ENCODE measurements around the gene MTX1.
A peak's percentile ranks its signal among the peaks of the same experiment; 100 is the strongest.
"Not testable (repeated sequence)": the region's sequence is repeated elsewhere in the genome, so short reads cannot be mapped to it uniquely, and the experiment has no call there.

MTX1 gene

DNA sequence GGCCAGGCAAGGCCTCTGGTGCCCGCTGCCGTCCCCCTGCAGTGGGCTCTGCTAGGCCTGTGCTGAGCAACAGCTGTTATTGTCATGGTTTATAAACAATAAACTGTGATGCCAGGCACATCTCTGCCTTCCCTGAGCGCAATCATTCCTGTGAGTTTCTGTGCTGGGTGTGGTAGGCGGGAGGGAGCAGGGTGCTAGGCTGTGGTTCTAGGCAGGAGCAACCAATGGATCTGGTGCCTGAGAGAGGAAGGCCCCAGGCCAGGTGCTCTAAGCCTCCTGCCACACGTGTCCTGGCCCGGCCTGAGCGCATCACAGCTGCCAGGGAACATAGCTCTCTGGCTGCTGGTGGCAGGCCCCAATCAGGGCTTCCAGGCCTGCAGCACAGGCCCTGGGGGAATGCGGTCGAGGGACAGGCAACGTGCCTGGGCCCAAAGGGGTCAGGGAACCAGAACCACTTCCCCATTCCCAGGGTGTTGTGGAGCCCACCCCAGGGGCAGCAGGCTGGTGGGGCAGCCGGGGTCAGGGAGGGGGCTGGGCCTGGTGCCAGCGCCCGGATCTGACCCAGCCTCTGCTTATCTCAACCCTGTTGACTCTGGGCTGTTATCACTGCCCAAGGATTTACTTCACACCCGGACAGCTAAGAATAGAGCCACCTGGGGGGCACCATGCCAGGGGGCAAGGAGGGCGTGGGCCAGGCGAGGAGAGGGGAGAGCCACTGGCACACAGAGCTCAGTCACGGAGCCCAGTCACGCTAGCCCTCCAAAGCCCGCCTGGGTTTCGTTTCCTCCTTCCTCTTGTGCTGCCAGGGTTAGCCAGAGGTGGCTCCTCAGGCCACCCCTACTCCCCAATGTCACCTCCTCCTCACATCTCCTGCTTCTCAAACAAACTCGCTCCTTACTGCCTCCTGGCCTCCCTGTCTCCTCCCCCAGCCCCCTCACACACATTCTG is 23.4 kb upstream of the MTX1 start:
- H3K4me3 ChIP-seq (ENCODE audit: low read length): no peak overlapping the region
- no peak overlapping the region for H3K9ac ChIP-seq (ENCODE audit: low read depth, low read length)
- no peaks in the 10 kb centered on the region for H3K9me3 ChIP-seq (replicated peaks; ENCODE audit: low read length)

GRCh38 chr1:155185783-155186066 is 22.8 kb upstream of the MTX1 start:
- H3K9me3 ChIP-seq (replicated peaks; ENCODE audit: low read length): no peaks in the 10 kb centered on the region
- no peak overlapping the region for H3K4me2 ChIP-seq (ENCODE audit: low read length)
- H3K4me1 ChIP-seq (ENCODE audit: control insufficient read depth, insufficient read depth, low read length): peaks cover 2% of the 10 kb centered on the region
- no peaks in the 10 kb centered on the region for H3K36me3 ChIP-seq (ENCODE audit: insufficient read depth, low read length)
- H3K9ac ChIP-seq (ENCODE audit: low read depth, low read length): no peak overlapping the region
- no peaks in the 10 kb centered on the region for H3K27me3 ChIP-seq (ENCODE audit: control insufficient read depth, insufficient read depth, low read length)
- H3K4me3 ChIP-seq (ENCODE audit: low read length): no peak overlapping the region

More for the DNA sequence above, 23.4 kb upstream of the MTX1 start:
- Histone ChIP-seq H3K4me2 (ENCODE audit: low read length) (no peak overlapping the region), H3K27me3 (ENCODE audit: control insufficient read depth, insufficient read depth, low read length) (no peaks in the 10 kb centered on the region), H3K4me1 (ENCODE audit: control insufficient read depth, insufficient read depth, low read length) (peaks cover 2% of the 10 kb centered on the region), H3K36me3 (ENCODE audit: insufficient read depth, low read length) (no peaks in the 10 kb centered on the region)

DNA sequence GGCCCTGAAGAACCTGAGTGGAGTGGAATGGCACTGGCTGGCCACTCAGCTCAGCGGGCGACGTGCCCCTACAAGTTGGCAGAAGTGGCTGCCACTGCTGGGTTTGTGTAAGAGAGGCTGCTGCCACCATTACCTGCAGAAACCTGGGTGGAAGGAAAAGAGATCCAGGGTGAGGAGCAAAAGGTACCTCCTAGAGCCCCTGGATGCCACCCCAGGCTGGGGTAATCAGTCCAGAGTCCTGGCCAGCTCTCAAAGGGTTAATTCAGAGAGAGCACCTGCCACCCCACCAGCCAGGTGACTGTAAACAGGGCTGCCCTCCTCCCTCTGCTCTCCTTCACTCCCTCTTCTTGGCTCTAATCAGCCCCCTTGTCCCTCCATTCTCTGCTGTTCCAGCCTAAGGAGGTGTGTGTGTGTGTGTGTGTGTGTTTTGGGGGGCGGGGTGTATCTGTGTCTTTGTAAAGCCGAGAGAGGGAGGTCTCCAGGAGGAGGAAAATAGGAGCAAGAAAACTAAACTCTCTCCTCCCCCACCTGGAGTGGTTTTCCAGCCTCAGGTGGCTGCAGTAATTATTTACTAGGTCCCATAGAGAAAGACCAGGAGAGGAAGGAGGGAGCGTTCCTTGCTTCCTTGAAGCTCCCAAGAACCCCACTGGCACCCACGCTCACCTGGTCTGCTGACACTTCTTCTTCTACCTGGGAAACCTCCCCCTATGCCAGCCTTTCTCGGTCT is 22.3 kb upstream of the MTX1 start:
- Histone ChIP-seq H3K4me2 (ENCODE audit: low read length) (no peak overlapping the region), H3K36me3 (ENCODE audit: insufficient read depth, low read length) (no peaks in the 10 kb centered on the region), H3K4me3 (ENCODE audit: low read length) (no peak overlapping the region), H3K4me1 (ENCODE audit: control insufficient read depth, insufficient read depth, low read length) (peaks cover 2% of the 10 kb centered on the region), H3K9ac (ENCODE audit: low read depth, low read length) (no peak overlapping the region), H3K27me3 (ENCODE audit: control insufficient read depth, insufficient read depth, low read length) (no peaks in the 10 kb centered on the region), H3K9me3 (replicated peaks; ENCODE audit: low read length) (no peaks in the 10 kb centered on the region)

DNA sequence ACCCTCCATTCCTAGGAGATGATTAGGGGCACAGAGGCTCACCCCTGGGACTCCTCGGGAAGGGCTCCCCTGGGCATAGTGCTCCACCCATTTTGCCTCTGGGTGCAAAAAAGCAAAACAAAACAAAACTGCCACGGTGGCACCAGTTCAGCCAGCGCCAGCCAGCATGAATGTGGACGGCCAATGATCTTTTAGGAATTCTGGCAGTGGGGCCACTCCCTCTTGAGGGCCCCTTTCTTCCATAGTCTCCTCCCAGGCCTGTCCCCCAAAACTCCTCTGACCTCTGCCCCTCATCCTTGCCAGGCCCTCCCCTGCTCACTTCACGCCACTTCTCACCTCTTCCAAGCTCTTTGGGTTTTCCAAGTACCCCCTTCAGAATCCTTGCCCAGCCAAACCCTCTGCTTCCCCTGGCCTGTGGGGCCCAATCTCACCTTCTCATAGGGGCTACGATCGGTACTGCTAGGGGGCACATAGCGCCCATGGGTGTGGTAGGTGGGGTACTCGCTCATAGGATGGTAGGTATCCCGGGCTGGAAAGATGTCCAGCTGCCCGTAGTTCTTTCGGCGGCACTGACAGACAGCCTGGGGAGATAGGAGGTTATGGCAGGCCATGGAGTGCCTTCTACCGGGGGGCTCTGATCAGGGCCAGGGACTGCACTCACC is 21.6 kb upstream of the MTX1 start:
- no peaks in the 10 kb centered on the region for H3K27me3 ChIP-seq (ENCODE audit: control insufficient read depth, insufficient read depth, low read length)
- H3K36me3 ChIP-seq (ENCODE audit: insufficient read depth, low read length): no peaks in the 10 kb centered on the region
- no peak overlapping the region for H3K9ac ChIP-seq (ENCODE audit: low read depth, low read length)
- no peaks in the 10 kb centered on the region for H3K9me3 ChIP-seq (replicated peaks; ENCODE audit: low read length)
- H3K4me1 ChIP-seq (ENCODE audit: control insufficient read depth, insufficient read depth, low read length): peaks cover 2% of the 10 kb centered on the region
- no peak overlapping the region for H3K4me2 ChIP-seq (ENCODE audit: low read length)
- no peak overlapping the region for H3K4me3 ChIP-seq (ENCODE audit: low read length)

DNA sequence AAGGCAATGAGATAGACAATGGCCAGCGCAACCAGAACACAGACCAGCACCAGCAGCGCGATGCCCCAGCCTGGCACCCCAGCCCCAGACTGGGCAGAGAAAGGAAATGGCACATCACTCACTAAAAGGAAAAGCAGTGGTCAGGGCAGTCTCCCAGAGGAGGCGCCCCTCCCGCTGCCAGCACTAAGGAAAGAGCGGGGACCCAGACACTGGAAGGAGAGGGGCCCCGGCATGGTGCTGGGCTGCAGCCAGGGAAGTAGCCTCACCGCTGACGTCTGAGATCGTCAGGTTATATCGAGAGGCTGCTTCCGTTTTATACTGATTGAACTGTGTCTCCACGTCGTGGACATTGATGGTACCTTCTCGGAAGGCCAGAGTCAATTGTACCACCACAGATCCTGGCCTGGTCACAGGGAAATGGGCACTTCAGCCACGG is 21.0 kb upstream of the MTX1 start:
- H3K27me3 ChIP-seq (ENCODE audit: control insufficient read depth, insufficient read depth, low read length): no peaks in the 10 kb centered on the region
- no peaks in the 10 kb centered on the region for H3K36me3 ChIP-seq (ENCODE audit: insufficient read depth, low read length)
- no peak overlapping the region for H3K4me3 ChIP-seq (ENCODE audit: low read length)
- H3K4me2 ChIP-seq (ENCODE audit: low read length): no peak overlapping the region
- no peaks in the 10 kb centered on the region for H3K9me3 ChIP-seq (replicated peaks; ENCODE audit: low read length)
- H3K4me1 ChIP-seq (ENCODE audit: control insufficient read depth, insufficient read depth, low read length): peaks cover 2% of the 10 kb centered on the region
- no peak overlapping the region for H3K9ac ChIP-seq (ENCODE audit: low read depth, low read length)

GRCh38 chr1:155188268-155188667 is 20.2 kb upstream of the MTX1 start:
- Histone ChIP-seq H3K4me1 (ENCODE audit: control insufficient read depth, insufficient read depth, low read length) (peaks cover 7% of the 10 kb centered on the region), H3K4me2 (ENCODE audit: low read length) (no peak overlapping the region), H3K27me3 (ENCODE audit: control insufficient read depth, insufficient read depth, low read length) (no peaks in the 10 kb centered on the region), H3K4me3 (ENCODE audit: low read length) (no peak overlapping the region), H3K9me3 (replicated peaks; ENCODE audit: low read length) (no peaks in the 10 kb centered on the region), H3K36me3 (ENCODE audit: insufficient read depth, low read length) (no peaks in the 10 kb centered on the region), H3K9ac (ENCODE audit: low read depth, low read length) (no peak overlapping the region)

DNA sequence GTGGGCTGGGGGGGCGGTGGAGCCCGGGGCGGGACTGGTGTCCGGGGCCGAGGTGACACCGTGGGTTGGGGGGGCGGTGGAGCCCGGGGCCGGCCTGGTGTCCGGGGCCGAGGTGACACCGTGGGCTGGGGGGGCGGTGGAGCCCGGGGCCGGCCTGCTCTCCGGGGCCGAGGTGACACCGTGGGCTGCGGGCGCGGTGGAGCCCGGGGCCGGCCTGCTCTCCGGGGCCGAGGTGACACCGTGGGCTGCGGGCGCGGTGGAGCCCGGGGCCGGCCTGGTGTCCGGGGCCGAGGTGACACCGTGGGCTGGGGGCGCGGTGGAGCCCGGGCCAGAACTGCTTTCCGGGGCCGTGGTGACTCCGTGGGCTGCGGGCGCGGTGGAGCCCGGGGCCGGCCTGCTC is 18.6 kb upstream of the MTX1 start:
- not testable (repeated sequence) for H3K36me3 ChIP-seq (ENCODE audit: insufficient read depth, low read length)

GRCh38 chr1:155191904-155192303 is 16.6 kb upstream of the MTX1 start:
- Histone ChIP-seq H3K36me3 (ENCODE audit: insufficient read depth, low read length) (no peaks in the 10 kb centered on the region), H3K9ac (ENCODE audit: low read depth, low read length) (no peak overlapping the region), H3K4me2 (ENCODE audit: low read length) (no peak overlapping the region), H3K27me3 (ENCODE audit: control insufficient read depth, insufficient read depth, low read length) (no peaks in the 10 kb centered on the region), H3K4me3 (ENCODE audit: low read length) (no peak overlapping the region), H3K4me1 (ENCODE audit: control insufficient read depth, insufficient read depth, low read length) (peaks cover 28% of the 10 kb centered on the region), H3K9me3 (replicated peaks; ENCODE audit: low read length) (no peaks in the 10 kb centered on the region)

More for the DNA sequence above, 18.6 kb upstream of the MTX1 start:
- not testable (repeated sequence) for H3K9me3 ChIP-seq (replicated peaks; ENCODE audit: low read length); H3K4me2 ChIP-seq (ENCODE audit: low read length); H3K9ac ChIP-seq (ENCODE audit: low read depth, low read length); H3K27me3 ChIP-seq (ENCODE audit: control insufficient read depth, insufficient read depth, low read length); H3K4me3 ChIP-seq (ENCODE audit: low read length)
- peaks cover 19% of the 10 kb centered on the region for H3K4me1 ChIP-seq (ENCODE audit: control insufficient read depth, insufficient read depth, low read length)

GRCh38 chr1:155192346-155193274 is 15.9 kb upstream of the MTX1 start:
- peak overlapping the region; percentile 96 for H3K4me2 ChIP-seq (ENCODE audit: low read length)
- no peaks in the 10 kb centered on the region for H3K9me3 ChIP-seq (replicated peaks; ENCODE audit: low read length)
- H3K4me1 ChIP-seq (ENCODE audit: control insufficient read depth, insufficient read depth, low read length): peaks cover 28% of the 10 kb centered on the region
- H3K27me3 ChIP-seq (ENCODE audit: control insufficient read depth, insufficient read depth, low read length): no peaks in the 10 kb centered on the region
- H3K9ac ChIP-seq (ENCODE audit: low read depth, low read length): peak overlapping the region; percentile 88
- H3K36me3 ChIP-seq (ENCODE audit: insufficient read depth, low read length): no peaks in the 10 kb centered on the region
- H3K4me3 ChIP-seq (ENCODE audit: low read length): peak overlapping the region; percentile 77

GRCh38 chr1:155193275-155193990 is 15.1 kb upstream of the MTX1 start:
- Histone ChIP-seq H3K36me3 (ENCODE audit: insufficient read depth, low read length) (peaks cover 7% of the 10 kb centered on the region), H3K27me3 (ENCODE audit: control insufficient read depth, insufficient read depth, low read length) (no peaks in the 10 kb centered on the region), H3K4me1 (ENCODE audit: control insufficient read depth, insufficient read depth, low read length) (peaks cover 28% of the 10 kb centered on the region), H3K9me3 (replicated peaks; ENCODE audit: low read length) (no peaks in the 10 kb centered on the region), H3K9ac (ENCODE audit: low read depth, low read length) (peak overlapping the region; percentile 88), H3K4me2 (ENCODE audit: low read length) (peak overlapping the region; percentile 96), H3K4me3 (ENCODE audit: low read length) (peak overlapping the region; percentile 77)
